K562 (cell line): ENCODE results near the gene FRRS1. TPM values are rescaled to one million over a fixed set of nuclear protein-coding genes. Genes with fewer than 3 reads are reported as not detected.

Source experiments
- ATAC-seq: fragments of 200-7000 bp; cut with Tn5 transposase; 3 replicates; pipeline ENCODE4 v1.9.1; 2020; ENCODE audit warnings: moderate library complexity
- BruUV-seq: library from RNA; stranded (reverse); fragments of 400-500 nt; replicated peaks from 2 replicates; lab custom pipeline; 2021; lab: Mats Ljungman, UMichigan
- CTCF ChIA-PET: fragments of 300-600 bp; formaldehyde crosslinking; extraction: SDS; loops from one replicate; lab custom pipeline; 2021; ENCODE audit warnings: low intra/inter-chr PET ratio; lab: Yijun Ruan, JAX
- POLR2A ChIA-PET: fragments of 300-600, 350-650 bp; sonication (Branson Sonifier 250); formaldehyde crosslinking; extraction: SDS; loops from one replicate; lab custom pipeline; 2021; ENCODE audit warnings: antibody characterized with exemption, inconsistent platforms; lab: Yijun Ruan, JAX
- DNase-seq, 4 experiments: peaks; one replicate each; pipeline versions ENCODE4 v3.0.0 to v3.0.0-alpha.2; 2011 to 2018; ENCODE audit warnings: low spot score in 3 of 4, mixed read lengths in 3 of 4; ENCODE audit errors: extremely low read depth in 1 of 4
- FAIRE-seq: peaks from 2 replicates; lab custom pipeline; 2011; peaks lifted over from hg19 to GRCh38; lab: Jason Lieb, UNC
- H2AFZ ChIP-seq: 2 replicates; pipeline ENCODE4 v1.6.0; 2011; ENCODE audit warnings: low read depth, low read length, control low read depth, inconsistent platforms
- H3K27ac ChIP-seq: fragments of 200-600 bp; 3 replicates; pipeline ENCODE4 v1.8.0; 2011; ENCODE audit warnings: low read depth, mild to moderate bottlenecking, control low read depth, inconsistent platforms, low read length, moderate library complexity, mixed read lengths; ENCODE audit errors: extremely low read depth
- H3K27me3 ChIP-seq, 2 experiments: fragments of 300-600 bp in 1 of 2; 2 replicates in 1 of 2; 3 replicates in 1 of 2; pipeline versions ENCODE4 v1.6.0 to v1.8.0; 2011; ENCODE audit warnings: inconsistent platforms in 2 of 2, low read length in 2 of 2, mild to moderate bottlenecking in 1 of 2, mixed read lengths in 1 of 2, moderate library complexity in 1 of 2; ENCODE audit not compliant: control insufficient read depth in 2 of 2, insufficient read depth in 2 of 2
- H3K36me3 ChIP-seq: fragments of 300-600 bp; 3 replicates; pipeline ENCODE4 v1.8.0; 2011; ENCODE audit warnings: mild to moderate bottlenecking, low read length, inconsistent platforms; ENCODE audit not compliant: control insufficient read depth, insufficient read depth
- H3K4me1 ChIP-seq, 2 experiments: fragments of 200-600 bp in 1 of 2; replicated peaks in 1 of 2; 2 replicates in 1 of 2; 3 replicates in 1 of 2; pipeline versions ENCODE4 v1.5.1 to v1.8.0; 2011; ENCODE audit warnings: inconsistent platforms in 2 of 2, low read length in 2 of 2, mild to moderate bottlenecking in 1 of 2, mixed read lengths in 1 of 2, moderate library complexity in 1 of 2; ENCODE audit not compliant: control insufficient read depth in 2 of 2, insufficient read depth in 2 of 2
- H3K4me2 ChIP-seq: 2 replicates; pipeline ENCODE4 v1.6.1; 2011; ENCODE audit warnings: low read length, control low read depth, inconsistent platforms, mixed read lengths; ENCODE audit not compliant: insufficient read depth
- H3K4me3 ChIP-seq: fragments of 200-600 bp; sonication (generic), shearing (Covaris generic); 2 replicates; pipeline ENCODE4 v1.5.1; 2016; ENCODE audit warnings: control low read depth, inconsistent platforms
- H3K79me2 ChIP-seq: fragments of 200-600 bp; 3 replicates; pipeline ENCODE4 v1.8.0; 2011; ENCODE audit warnings: low read length, inconsistent platforms; ENCODE audit not compliant: control insufficient read depth, insufficient read depth
- H3K9ac ChIP-seq, 2 experiments: 2 replicates each; pipeline versions ENCODE4 v1.6.0 to v1.6.1; 2011; ENCODE audit warnings: low read depth in 2 of 2, low read length in 2 of 2, control low read depth in 1 of 2, inconsistent platforms in 1 of 2, mild to moderate bottlenecking in 1 of 2, mixed read lengths in 1 of 2; ENCODE audit not compliant: insufficient read depth in 1 of 2
- H3K9me1 ChIP-seq: one replicate; pipeline ENCODE4 v1.6.0; 2011; ENCODE audit warnings: inconsistent platforms, mild to moderate bottlenecking, low read length, moderate library complexity; ENCODE audit not compliant: control insufficient read depth, insufficient read depth
- H3K9me3 ChIP-seq: replicated peaks from 2 replicates; pipeline ENCODE4 v1.5.1; 2011; ENCODE audit warnings: low read depth, low read length, inconsistent platforms; ENCODE audit not compliant: control insufficient read depth, insufficient read depth
- H4K20me1 ChIP-seq: replicated peaks from 2 replicates; pipeline ENCODE4 v1.6.1; 2011; ENCODE audit warnings: low read length, inconsistent platforms, mixed read lengths; ENCODE audit not compliant: control insufficient read depth, insufficient read depth
- BRCA1 ChIP-seq, 2 experiments: fragments of 450-650 bp in 1 of 2; sonication (generic) in 1 of 2; formaldehyde crosslinking in 1 of 2; IDR thresholded peaks; 2 replicates each; pipeline versions ENCODE4 v1.5.0 to v1.6.1; 2017 to 2020; ENCODE audit warnings: mild to moderate bottlenecking in 1 of 2, missing genetic modification reagents in 1 of 2
- BRF2 ChIP-seq: IDR thresholded peaks from 3 replicates; pipeline ENCODE4 v1.6.1; 2011; ENCODE audit warnings: borderline replicate concordance, mild to moderate bottlenecking; ENCODE audit not compliant: insufficient read length, insufficient read depth
- C11orf30 ChIP-seq: fragments of 450-650 bp; IDR thresholded peaks from 2 replicates; pipeline ENCODE4 v1.6.1; 2016; ENCODE audit warnings: low read depth, mild to moderate bottlenecking
- E2F3 ChIP-seq: fragments of 250-450 bp; sonication (Bioruptor Pico); IDR thresholded peaks from 2 replicates; pipeline ENCODE4 v1.4.0; 2020; ENCODE audit warnings: mild to moderate bottlenecking
- ELF4 ChIP-seq: fragments of 450-650 bp; formaldehyde crosslinking; IDR thresholded peaks from 2 replicates; pipeline ENCODE4 v1.4.0; 2022; ENCODE audit warnings: missing genetic modification characterization
- FOXK1 ChIP-seq: sonication (generic); formaldehyde crosslinking; IDR thresholded peaks from 2 replicates; pipeline ENCODE4 v1.8.0; 2022; ENCODE audit warnings: missing genetic modification reagents, mild to moderate bottlenecking, borderline replicate concordance
- ID3 ChIP-seq, 2 experiments: fragments of 250-450 bp in 1 of 2; fragments of 450-650 bp in 1 of 2; sonication (Bioruptor Pico) in 1 of 2; IDR thresholded peaks; 2 replicates each; pipeline versions ENCODE4 v1.6.1 to v1.8.0; 2016 to 2021; ENCODE audit warnings: mild to moderate bottlenecking in 2 of 2, moderate library complexity in 2 of 2, missing compliant biosample characterization in 1 of 2, missing genetic modification characterization in 1 of 2
- ILF3 ChIP-seq: fragments of 450-650 bp; IDR thresholded peaks from 2 replicates; pipeline ENCODE4 v1.6.1; 2018; ENCODE audit warnings: antibody characterized with exemption, mild to moderate bottlenecking, moderate library complexity, borderline replicate concordance
- MECOM ChIP-seq: fragments of 250-450 bp; sonication (Bioruptor Pico); IDR thresholded peaks from 2 replicates; pipeline ENCODE4 v1.8.0; 2022; ENCODE audit warnings: inconsistent platforms
- NCOA4 ChIP-seq: fragments of 450-650 bp; IDR thresholded peaks from 2 replicates; pipeline ENCODE4 v1.6.1; 2018; ENCODE audit warnings: mild to moderate bottlenecking; ENCODE audit not compliant: partially characterized antibody
- NFE2 ChIP-seq: IDR thresholded peaks from 2 replicates; pipeline ENCODE4 v1.6.1; 2014; ENCODE audit warnings: antibody characterized with exemption, low read depth
- NFIC ChIP-seq: fragments of 450-650 bp; IDR thresholded peaks from 2 replicates; pipeline ENCODE4 v1.6.1; 2017; ENCODE audit warnings: mild to moderate bottlenecking, inconsistent platforms
- NFIX ChIP-seq: fragments of 250-450 bp; sonication (Bioruptor Pico); IDR thresholded peaks from 2 replicates; pipeline ENCODE4 v1.4.0; 2020; ENCODE audit warnings: low read depth, mild to moderate bottlenecking, moderate library complexity
- PHF21A ChIP-seq: fragments of 450-650 bp; IDR thresholded peaks from 2 replicates; pipeline ENCODE4 v1.6.1; 2017; ENCODE audit warnings: low read depth, borderline replicate concordance
- POLR3A ChIP-seq: IDR thresholded peaks from 2 replicates; pipeline ENCODE4 v1.6.1; 2011; ENCODE audit warnings: borderline replicate concordance, mild to moderate bottlenecking, moderate library complexity; ENCODE audit not compliant: insufficient read length, insufficient read depth; ENCODE audit errors: extremely low read depth
- SOX6 ChIP-seq: fragments of 450-650 bp; IDR thresholded peaks from 2 replicates; pipeline ENCODE4 v1.6.1; 2014; ENCODE audit warnings: mild to moderate bottlenecking
- TCF7L2 ChIP-seq: fragments of 150-350 bp; IDR thresholded peaks from 2 replicates; pipeline ENCODE4 v1.6.1; 2016; ENCODE audit warnings: low read depth, mild to moderate bottlenecking, low read length, moderate library complexity
- YY1 ChIP-seq, 3 experiments: IDR thresholded peaks; 2 replicates each; pipeline ENCODE4 v1.6.1; 2011; ENCODE audit warnings: low read length in 2 of 3, mild to moderate bottlenecking in 2 of 3, moderate library complexity in 2 of 3, borderline replicate concordance in 1 of 3, control low read depth in 1 of 3, low read depth in 1 of 3; ENCODE audit not compliant: insufficient read depth in 3 of 3, insufficient replicate concordance in 2 of 3, control insufficient read depth in 1 of 3, insufficient read length in 1 of 3; ENCODE audit errors: extremely low read depth in 1 of 3
- ZFP1 ChIP-seq: fragments of 450-650 bp; formaldehyde crosslinking; IDR thresholded peaks from 2 replicates; pipeline ENCODE4 v1.4.0; 2020; ENCODE audit warnings: mild to moderate bottlenecking, mixed read lengths
- ZNF232 ChIP-seq: sonication (generic); formaldehyde crosslinking; IDR thresholded peaks from 2 replicates; pipeline ENCODE4 v1.8.0; 2022; ENCODE audit warnings: mild to moderate bottlenecking, missing genetic modification reagents
- ZNF316 ChIP-seq: fragments of 450-650 bp; IDR thresholded peaks from 2 replicates; pipeline ENCODE4 v1.6.1; 2016
- ZNF668 ChIP-seq: fragments of 250-450 bp; sonication (Bioruptor Pico); IDR thresholded peaks from 2 replicates; pipeline ENCODE4 v1.8.0; 2022; ENCODE audit warnings: mild to moderate bottlenecking, inconsistent platforms
- ZNF79 ChIP-seq: fragments of 250-450 bp; sonication (Bioruptor Pico); IDR thresholded peaks from 2 replicates; pipeline ENCODE4 v1.4.0; 2020; ENCODE audit warnings: low read depth, mild to moderate bottlenecking, moderate library complexity
- WGBS: fragments of 100-300 bp; shearing (Covaris generic); methylation state at CpG from one replicate; pipeline ENCODE4 v1.1.6; 2016; ENCODE audit warnings: low coverage, mixed read lengths; ENCODE audit not compliant: insufficient coverage; ENCODE audit errors: missing lambda C conversion rate; 5-methylcytosine and 5-hydroxymethylcytosine counted together
- in situ Hi-C: fragments of 300-500 bp; cut with MboI; formaldehyde crosslinking; loops from 4 replicates; pipeline ENCODE4 v1.15.0; 2018; ENCODE audit warnings: inconsistent platforms, mixed read lengths
- intact Hi-C: fragments of 100-400 bp; cut with micrococcal nuclease; formaldehyde crosslinking; loops from 2 replicates; pipeline ENCODE4 v1.14.2; 2022
- polyA plus RNA-seq, 8 experiments: library from polyadenylated mRNA; depleted of rRNA in 4 of 8; stranded (reverse) in 5 of 8; unstranded in 3 of 8; fragments of >200 nt; fragmentation: Nextera tagmentation in 2 of 8; fragmentation: Illumina TruSeq in 1 of 8; extraction: Ambion mirVana in 2 of 8; extraction: Trizol in 1 of 8; gene quantifications; 2 replicates each; pipeline versions ENCODE4 v1.2.1 to v1.2.3, GENCODE V29; 2011 to 2014; ENCODE audit warnings: inconsistent platforms in 1 of 8, missing spikeins in 1 of 8
- total RNA-seq, 7 experiments: library from RNA; depleted of rRNA in 6 of 7; stranded (reverse); fragments of >200 nt in 6 of 7; fragmentation: Illumina TruSeq in 2 of 7; extraction: Trizol in 2 of 7; gene quantifications; 2 replicates each; pipeline versions ENCODE4 v1.2.1 to v1.2.3, GENCODE V29; 2011 to 2021; ENCODE audit warnings: low replicate concordance in 1 of 7

FRRS1 gene
- total and polyA plus RNA-seq, 9 of the 15 experiments (the other 6 are each of a cell fraction or from before 2014, with no cell fraction given), result 0.87 to 54.0 (median 23.7) TPM

- 0% methylated on average over 1 of the region's 1 CpG for WGBS
- no peaks in the 10 kb centered on the region for H3K9me1 ChIP-seq
- H3K4me1 ChIP-seq, result peaks cover 0 to 27% of the 10 kb centered on the region in 2 experiments; a peak in 3 of 5 replicates
- peak overlapping the region; percentile 7; the same call in 1 of the 2 replicates for H3K4me2 ChIP-seq
- peak overlapping the region; percentile 47; the same call in 2 of the 3 replicates for H3K27ac ChIP-seq
- DNase-seq (no peak), FAIRE-seq (no peak), ATAC-seq (peak; percentile 42)
- CTCF ChIA-PET, result no interaction called here
- H2AFZ ChIP-seq, result no peak overlapping the region
- POLR2A ChIA-PET, result no interaction called here
- H4K20me1 ChIP-seq, result no peaks in the 10 kb centered on the region
- no peak overlapping the region for H3K4me3 ChIP-seq
- BruUV-seq, result no TSS peak
- no peaks in the 10 kb centered on the region for H3K27me3 ChIP-seq
- in situ Hi-C loops (no loop called here), intact Hi-C loops (no loop called here)
- peaks cover 27% of the 10 kb centered on the region; the same call in 2 of the 3 replicates for H3K36me3 ChIP-seq
- H3K9me3 ChIP-seq, result 0 out of 2 replicates have a peak, but pooled peaks cover 3% of the 10 kb centered on the region
- no peak overlapping the region for H3K9ac ChIP-seq
- H3K79me2 ChIP-seq, result peaks cover 93% of the 10 kb centered on the region
- TF ChIP-seq ZNF79 (CRISPR knock-in tag), result no peak
- no peak for TF ChIP-seq TCF7L2
- no peak for TF ChIP-seq ELF4 (CRISPR knock-in tag)
- no peak for TF ChIP-seq ZNF232 (CRISPR knock-in tag)
- TF ChIP-seq ZNF316, result peak; percentile 26; the same call in 1 of the 2 replicates
- peak; percentile 58 for TF ChIP-seq NFE2
- TF ChIP-seq BRCA1 (IDR thresholded peaks at IDR 0.05), result no peak
- TF ChIP-seq BRCA1 (CRISPR knock-in tag; IDR thresholded peaks at IDR 0.05), result no peak
- no peak for TF ChIP-seq POLR3A
- no peak for TF ChIP-seq NCOA4
- TF ChIP-seq NFIC, result no peak
- no peak for TF ChIP-seq ID3 (CRISPR knock-in tag; IDR thresholded peaks at IDR 0.05)
- TF ChIP-seq ID3 (tag; IDR thresholded peaks at IDR 0.05), result no peak
- TF ChIP-seq PHF21A, result no peak
- TF ChIP-seq MECOM, result no peak
- TF ChIP-seq ILF3, result no peak
- no peak for TF ChIP-seq E2F3
- no peak for TF ChIP-seq FOXK1 (CRISPR knock-in tag)
- TF ChIP-seq SOX6, result peak; percentile 77
- TF ChIP-seq BRF2, result no peak
- TF ChIP-seq YY1 (IDR thresholded peaks at IDR 0.05; ENCODE audit: borderline replicate concordance in 1 of 3, control insufficient read depth in 1 of 3, extremely low read depth in 1 of 3, insufficient read depth in 3 of 3, insufficient read length in 1 of 3, insufficient replicate concordance in 2 of 3, low read depth in 1 of 3, low read length in 2 of 3), result no peak
- no peak for TF ChIP-seq ZFP1 (CRISPR knock-in tag)
- TF ChIP-seq ZNF668 (CRISPR knock-in tag), result no peak
- TF ChIP-seq NFIX (CRISPR knock-in tag), result no peak
- TF ChIP-seq C11orf30, result peak; percentile 37; the same call in 1 of the 2 replicates
These were observed 8.3 kb downstream of the FRRS1 start for GRCh38 chr1:99758073-99758511.
